Spinal cord (tissue), 10 donors: ENCODE results near the gene KLF6. TPM values are rescaled to one million over a fixed set of nuclear protein-coding genes. Genes with fewer than 3 reads are reported as not detected.
A peak's percentile ranks its signal among the peaks of the same experiment; 100 is the strongest.

ENCODE experiments used
- DNase-seq, 6 donors: peaks; one replicate each; pipeline versions ENCODE4 v3.0.0 to v3.0.0-alpha.2; 2013 to 2015; ENCODE audit warnings: low spot score in 6 of 6, low read depth in 4 of 6
- H3K27ac ChIP-seq: one replicate; pipeline ENCODE4 v1.5.1; 2013; ENCODE audit warnings: low read depth, low read length, control low read depth
- H3K27me3 ChIP-seq: one replicate; pipeline ENCODE4 v1.6.1; 2013; ENCODE audit warnings: low read length; ENCODE audit not compliant: control insufficient read depth, insufficient read depth
- H3K36me3 ChIP-seq: one replicate; pipeline ENCODE4 v1.6.1; 2013; ENCODE audit warnings: low read length; ENCODE audit not compliant: control insufficient read depth, insufficient read depth
- H3K4me1 ChIP-seq: one replicate; pipeline ENCODE4 v1.6.1; 2013; ENCODE audit warnings: low read length; ENCODE audit not compliant: control insufficient read depth, insufficient read depth
- H3K4me3 ChIP-seq: one replicate; pipeline ENCODE4 v1.5.1; 2013; ENCODE audit warnings: low read depth, low read length, control low read depth
- H3K9me3 ChIP-seq: one replicate; pipeline ENCODE4 v1.6.1; 2013; ENCODE audit warnings: low read length; ENCODE audit not compliant: control insufficient read depth, insufficient read depth
- WGBS: methylation state at CpG from one replicate; pipeline ENCODE4 v1.1.5; 2013; ENCODE audit warnings: missing lambda C conversion rate; ENCODE audit not compliant: insufficient coverage; 5-methylcytosine and 5-hydroxymethylcytosine counted together
- polyA plus RNA-seq, 2 donors: library from polyadenylated mRNA; unstranded; fragments of 120-200 nt; gene quantifications; one replicate each; pipeline ENCODE4 v1.2.1, GENCODE V29; 2013; ENCODE audit not compliant: insufficient read length in 2 of 2
- total RNA-seq, 2 donors: library from RNA; depleted of rRNA in 1 of 2; stranded (reverse); fragments of 120-200 nt in 1 of 2; fragments of >200 nt in 1 of 2; gene quantifications; one replicate each; pipeline versions ENCODE4 v1.2.3 to v1.2.4, GENCODE V29; 2013 to 2014
- donor health status: healthy.

Gene KLF6
- total and polyA plus RNA-seq, 4 donors, result 38.4 to 70.3 (median 47.1) TPM

DNA sequence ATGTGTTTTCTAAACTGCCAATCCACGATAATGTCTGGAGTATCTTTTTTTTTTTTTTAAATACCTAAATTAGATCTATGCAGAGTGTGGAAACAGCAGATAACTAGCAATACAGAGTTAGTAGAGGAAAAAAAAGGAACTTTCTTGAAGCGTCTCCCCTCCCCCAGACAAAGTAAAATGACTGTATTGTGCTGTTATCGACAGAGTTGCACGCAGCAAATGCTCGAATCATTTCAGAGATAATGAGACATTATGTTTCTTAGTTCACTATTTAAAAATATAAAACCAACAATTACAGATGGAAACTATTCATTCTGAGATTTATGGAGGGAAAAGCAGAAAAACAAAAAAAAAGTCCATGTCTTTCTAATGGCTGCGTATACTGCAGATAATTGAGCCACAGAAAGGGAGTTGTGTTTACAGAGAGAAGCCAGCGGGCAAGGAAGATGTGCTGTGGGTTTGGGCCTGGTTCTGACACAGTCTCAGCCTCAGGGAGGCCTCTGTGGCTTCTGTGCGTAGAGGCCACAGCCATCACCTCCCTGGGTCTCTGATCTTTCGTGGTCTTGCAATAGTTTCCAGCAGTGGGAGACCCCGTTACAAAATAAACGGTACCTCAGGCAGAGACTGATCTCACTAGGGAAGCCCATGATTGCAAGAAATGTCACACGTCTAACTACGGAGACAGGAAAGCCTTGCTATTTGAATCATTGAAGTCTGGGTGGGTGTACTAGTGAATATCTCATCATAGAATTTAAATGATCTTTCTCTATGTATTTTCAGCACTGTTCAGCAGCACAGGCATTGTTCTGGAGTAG lies 19.1 kb upstream of the KLF6 start:
- Histone ChIP-seq H3K9me3 (no peaks in the 10 kb centered on the region), H3K4me1 (peaks cover 13% of the 10 kb centered on the region), H3K27me3 (no peaks in the 10 kb centered on the region), H3K36me3 (no peaks in the 10 kb centered on the region), H3K27ac (no peak overlapping the region), H3K4me3 (no peak overlapping the region)
- 53% methylated on average over 8 of the region's 13 CpGs for WGBS
- peak in 2 of 6 donors; percentile 44 to 69 for DNase-seq

- Histone ChIP-seq H3K36me3 (no peaks in the 10 kb centered on the region), H3K27me3 (no peaks in the 10 kb centered on the region), H3K4me1 (peaks cover 13% of the 10 kb centered on the region), H3K27ac (no peak overlapping the region), H3K4me3 (no peak overlapping the region), H3K9me3 (no peaks in the 10 kb centered on the region)
- 63% methylated on average over 5 of the region's 11 CpGs for WGBS
- DNase-seq, result peak in 1 of 6 donors; percentile 34
Observed at GRCh38 chr10:3803295-3803926, 18.4 kb upstream of the KLF6 start.

- Histone ChIP-seq H3K4me3 (no peak overlapping the region), H3K27me3 (no peaks in the 10 kb centered on the region), H3K9me3 (no peaks in the 10 kb centered on the region), H3K36me3 (no peaks in the 10 kb centered on the region), H3K4me1 (peaks cover 7% of the 10 kb centered on the region), H3K27ac (no peak overlapping the region)
- WGBS, result 97% methylated on average over 4 of the region's 8 CpGs
- no peak for DNase-seq
Observed at GRCh38 chr10:3802526-3803265, 17.7 kb upstream of the KLF6 start.

DNA sequence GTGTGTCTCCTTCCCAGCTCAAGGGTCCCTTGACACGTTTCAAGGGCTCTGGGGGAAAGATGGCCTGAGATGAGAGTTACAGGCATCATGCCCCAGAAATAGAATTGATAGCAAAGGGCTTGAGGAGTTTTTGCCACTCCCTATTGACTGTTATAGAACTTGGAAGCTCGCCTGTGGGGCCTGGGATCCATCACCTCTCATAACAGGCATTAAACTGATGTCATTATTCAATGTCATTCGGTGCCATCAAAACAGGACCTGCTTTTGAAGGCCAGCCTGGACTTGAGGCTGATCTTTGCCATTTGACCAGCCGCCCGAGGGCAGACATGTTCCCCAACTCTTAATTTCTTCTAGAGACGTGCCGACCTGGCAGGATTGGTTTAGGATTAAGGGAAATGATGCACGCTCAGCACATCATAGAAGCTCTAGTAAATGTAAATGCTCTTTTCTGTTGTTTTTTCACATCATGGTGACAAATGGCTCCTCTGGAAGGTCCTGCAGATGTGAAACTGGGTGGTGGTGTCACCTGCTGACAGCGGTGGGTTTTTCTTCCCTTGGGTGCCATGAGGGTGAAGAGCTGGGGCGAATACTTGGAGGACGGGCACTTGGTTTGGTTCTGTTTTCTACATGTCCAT lies 16.7 kb upstream of the KLF6 start:
- Histone ChIP-seq H3K4me1 (peaks cover 3% of the 10 kb centered on the region), H3K4me3 (no peak overlapping the region), H3K36me3 (no peaks in the 10 kb centered on the region), H3K27me3 (no peaks in the 10 kb centered on the region), H3K9me3 (no peaks in the 10 kb centered on the region), H3K27ac (no peak overlapping the region)
- no peak for DNase-seq
- WGBS, result 95% methylated on average over 4 of the region's 11 CpGs

DNA sequence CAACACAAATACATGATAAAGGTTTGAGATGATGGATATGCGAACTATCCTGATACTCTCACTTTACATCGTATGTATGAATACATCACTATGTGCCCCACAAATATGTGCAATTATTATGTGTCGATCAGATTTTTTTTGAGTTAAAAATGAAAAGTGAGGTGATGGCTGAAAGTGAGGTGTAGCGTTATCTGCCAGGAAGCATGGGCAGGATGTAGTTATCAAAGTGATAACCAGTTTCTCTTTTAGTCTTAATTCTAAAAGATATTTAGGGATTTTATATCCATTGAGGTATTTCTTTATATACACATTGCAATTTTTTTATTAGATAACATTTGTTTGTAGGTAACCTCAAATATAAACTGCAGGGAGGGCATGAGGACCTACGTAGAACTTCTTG lies 15.6 kb upstream of the KLF6 start:
- Histone ChIP-seq H3K4me1 (no peaks in the 10 kb centered on the region), H3K27me3 (no peaks in the 10 kb centered on the region), H3K9me3 (no peaks in the 10 kb centered on the region), H3K36me3 (no peaks in the 10 kb centered on the region), H3K27ac (no peak overlapping the region), H3K4me3 (no peak overlapping the region)
- no CpG with 5 or more reads among the region's 5 CpGs for WGBS
- DNase-seq, result no peak

GRCh38 chr10:3797750-3798149 lies 12.7 kb upstream of the KLF6 start:
- DNase-seq, result no peak
- no CpG with 5 or more reads among the region's 1 CpG for WGBS

DNA sequence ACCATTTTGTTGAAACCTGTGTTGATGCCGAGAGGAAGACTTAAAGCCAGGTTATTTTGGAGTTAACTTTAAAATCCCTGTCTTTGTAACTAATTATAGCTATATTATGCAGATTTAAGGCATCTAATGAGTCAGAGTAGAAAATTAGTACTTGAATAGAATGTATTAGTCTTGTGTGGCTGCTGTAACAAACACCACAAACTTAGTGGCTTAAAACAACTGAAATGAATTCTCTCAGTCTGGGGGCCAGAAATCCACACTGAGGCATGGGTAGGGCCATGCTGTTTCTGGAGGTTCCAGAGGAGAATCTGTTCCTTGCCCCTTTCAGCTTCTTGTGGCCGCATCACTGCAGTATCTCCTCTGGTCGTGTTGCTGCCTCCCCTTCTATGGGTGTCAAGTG lies 8.5 kb upstream of the KLF6 start:
- no peak overlapping the region for H3K4me3 ChIP-seq
- no peaks in the 10 kb centered on the region for H3K27me3 ChIP-seq
- H3K27ac ChIP-seq, result no peak overlapping the region
- WGBS, result 81% methylated on average over 2 of the region's 3 CpGs
- H3K36me3 ChIP-seq, result no peaks in the 10 kb centered on the region
- no peak for DNase-seq
- no peaks in the 10 kb centered on the region for H3K4me1 ChIP-seq
- peaks cover 4% of the 10 kb centered on the region for H3K9me3 ChIP-seq

More at GRCh38 chr10:3797750-3798149, 12.7 kb upstream of the KLF6 start:
- no peaks in the 10 kb centered on the region for H3K36me3 ChIP-seq
- no peaks in the 10 kb centered on the region for H3K27me3 ChIP-seq
- H3K9me3 ChIP-seq, result no peaks in the 10 kb centered on the region
- no peaks in the 10 kb centered on the region for H3K4me1 ChIP-seq
- no peak overlapping the region for H3K27ac ChIP-seq
- H3K4me3 ChIP-seq, result no peak overlapping the region

GRCh38 chr10:3792710-3793219 lies 7.8 kb upstream of the KLF6 start:
- no peak for DNase-seq
- no peaks in the 10 kb centered on the region for H3K36me3 ChIP-seq
- no peak overlapping the region for H3K27ac ChIP-seq
- peaks cover 4% of the 10 kb centered on the region for H3K9me3 ChIP-seq
- H3K27me3 ChIP-seq, result no peaks in the 10 kb centered on the region
- no peak overlapping the region for H3K4me3 ChIP-seq
- no peaks in the 10 kb centered on the region for H3K4me1 ChIP-seq
- WGBS, result 86% methylated on average over 1 of the region's 4 CpGs

DNA sequence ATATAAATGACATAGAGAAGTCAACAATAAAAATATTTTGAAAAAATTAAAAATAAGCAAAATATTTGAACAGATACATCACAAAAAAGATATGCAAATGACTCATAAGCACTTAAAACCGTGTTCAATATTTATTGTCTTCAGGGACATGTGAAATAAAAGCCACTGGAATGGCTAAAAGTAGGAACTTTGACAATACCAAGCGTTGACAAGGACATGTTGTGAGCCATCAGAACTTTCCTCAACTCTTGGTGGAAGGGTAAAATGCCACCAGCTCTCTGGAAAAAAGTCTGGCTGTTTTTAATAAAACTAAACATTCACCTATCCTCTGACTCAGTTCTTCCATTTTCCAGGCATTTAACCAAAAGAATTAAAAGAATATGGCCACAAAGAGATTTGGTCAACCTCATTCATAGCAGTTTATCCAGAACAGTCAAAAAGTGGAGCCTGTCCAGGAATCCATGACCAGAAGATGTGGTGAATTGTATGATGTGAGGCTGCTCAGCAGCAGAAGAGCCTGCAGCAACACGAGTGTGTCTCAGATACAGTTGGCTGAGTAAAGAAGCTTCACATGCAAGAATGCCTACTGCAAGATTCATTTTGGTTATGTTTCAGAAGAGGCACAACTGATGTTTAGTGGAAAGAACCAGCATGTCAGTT lies 7.1 kb upstream of the KLF6 start:
- Histone ChIP-seq H3K27ac (no peak overlapping the region), H3K4me1 (no peaks in the 10 kb centered on the region), H3K4me3 (no peak overlapping the region), H3K36me3 (no peaks in the 10 kb centered on the region), H3K27me3 (no peaks in the 10 kb centered on the region), H3K9me3 (peaks cover 4% of the 10 kb centered on the region)
- 47% methylated on average over 1 of the region's 3 CpGs for WGBS
- no peak for DNase-seq
